ENCODE measurements around the gene IMP4.

IMP4 gene

DNA sequence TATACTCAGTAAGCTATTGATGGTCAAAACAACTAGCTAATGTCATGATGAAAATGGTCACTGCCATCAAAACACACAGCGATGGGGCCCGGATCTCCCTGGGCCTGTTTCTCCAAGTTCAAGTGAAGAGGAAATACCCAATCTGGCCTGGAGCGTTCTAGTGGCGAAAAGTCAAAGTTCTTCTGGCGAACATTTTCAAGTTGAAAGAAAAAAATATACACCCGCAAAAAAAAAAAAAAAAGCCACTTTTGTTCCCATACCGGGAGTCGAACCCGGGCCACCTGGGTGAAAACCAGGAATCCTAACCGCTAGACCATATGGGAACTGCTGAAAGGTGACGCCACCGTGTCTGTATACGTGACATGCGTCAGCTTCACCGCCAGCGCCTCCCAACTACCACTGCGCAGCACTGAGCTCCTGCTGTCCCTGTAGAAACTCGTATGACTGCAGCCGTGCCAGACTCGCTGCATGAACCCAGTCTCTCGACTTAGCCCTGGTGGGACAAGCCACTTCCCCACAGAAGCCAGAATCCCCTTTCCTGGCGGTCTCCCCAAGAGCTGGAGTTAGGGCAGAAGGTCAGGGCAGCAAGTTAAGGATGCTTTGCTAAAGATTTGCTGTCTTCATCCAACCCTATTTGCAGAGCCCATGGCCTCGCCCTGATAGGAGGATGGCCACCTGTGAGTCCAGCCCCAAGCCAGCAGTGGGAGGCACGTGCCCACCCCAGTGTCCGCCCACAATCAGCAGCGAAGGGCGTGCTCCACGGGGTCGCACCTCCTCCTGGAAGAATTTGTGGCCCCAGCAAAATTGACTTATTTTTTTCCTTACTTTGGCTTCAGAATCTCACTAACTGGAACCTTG lies 5.6 kb upstream of the IMP4 start:
- DNase-seq = peak; percentile 56

DNA sequence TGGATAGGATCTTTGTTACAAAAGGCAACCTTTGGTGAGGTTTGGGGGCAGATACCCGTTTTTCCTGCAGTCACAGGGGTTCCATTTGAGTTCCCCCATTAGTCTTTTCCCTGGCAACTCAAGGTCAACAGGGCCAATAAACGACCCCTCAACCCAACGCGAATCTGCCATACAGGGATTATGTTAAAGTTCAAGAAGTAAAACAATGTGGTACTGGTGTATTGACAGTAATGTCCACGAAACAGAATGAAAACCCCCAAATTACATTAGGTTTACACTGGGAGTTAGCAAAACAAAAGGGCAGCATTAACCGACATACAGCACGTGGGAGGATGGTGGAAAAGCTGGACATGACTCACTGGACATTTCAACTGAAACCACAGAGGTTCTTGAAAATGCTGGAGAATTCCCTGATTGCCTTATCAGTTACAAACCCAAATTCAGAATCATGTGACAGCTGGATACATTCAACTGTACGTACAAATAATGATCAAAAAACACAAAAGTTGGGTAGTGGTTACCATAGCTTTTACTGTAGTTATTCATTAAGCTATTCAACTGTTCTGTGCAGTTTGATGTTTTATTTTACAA lies 4.9 kb upstream of the IMP4 start:
- DNase-seq = no peak

DNA sequence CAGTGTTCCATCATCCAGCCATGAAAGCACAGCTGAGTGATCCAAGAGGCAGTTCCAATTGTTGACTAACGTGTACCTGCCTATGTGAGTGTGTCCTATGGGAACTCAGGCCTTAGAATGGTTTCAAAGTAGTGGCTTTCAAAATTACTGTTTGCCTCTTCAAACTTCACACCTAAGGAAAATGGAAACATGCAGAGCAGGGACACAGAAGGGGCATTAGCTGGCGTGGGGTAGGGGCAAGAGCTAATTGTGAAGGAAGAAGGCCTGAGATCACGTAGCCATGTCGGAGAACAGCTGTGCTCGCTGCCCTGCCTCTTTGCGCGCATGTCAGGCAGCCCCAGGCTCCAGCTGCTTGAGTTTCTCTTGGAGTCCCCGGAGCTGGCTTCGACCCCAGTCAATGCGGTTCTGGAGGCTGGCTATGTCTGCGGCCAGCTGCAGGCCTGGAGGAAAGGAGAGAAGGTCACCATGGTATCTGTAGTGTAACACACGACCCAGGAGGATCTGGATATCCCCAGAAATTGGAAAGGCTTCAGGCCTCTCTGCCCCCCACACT lies 3.8 kb upstream of the IMP4 start:
- no peak for DNase-seq

DNA sequence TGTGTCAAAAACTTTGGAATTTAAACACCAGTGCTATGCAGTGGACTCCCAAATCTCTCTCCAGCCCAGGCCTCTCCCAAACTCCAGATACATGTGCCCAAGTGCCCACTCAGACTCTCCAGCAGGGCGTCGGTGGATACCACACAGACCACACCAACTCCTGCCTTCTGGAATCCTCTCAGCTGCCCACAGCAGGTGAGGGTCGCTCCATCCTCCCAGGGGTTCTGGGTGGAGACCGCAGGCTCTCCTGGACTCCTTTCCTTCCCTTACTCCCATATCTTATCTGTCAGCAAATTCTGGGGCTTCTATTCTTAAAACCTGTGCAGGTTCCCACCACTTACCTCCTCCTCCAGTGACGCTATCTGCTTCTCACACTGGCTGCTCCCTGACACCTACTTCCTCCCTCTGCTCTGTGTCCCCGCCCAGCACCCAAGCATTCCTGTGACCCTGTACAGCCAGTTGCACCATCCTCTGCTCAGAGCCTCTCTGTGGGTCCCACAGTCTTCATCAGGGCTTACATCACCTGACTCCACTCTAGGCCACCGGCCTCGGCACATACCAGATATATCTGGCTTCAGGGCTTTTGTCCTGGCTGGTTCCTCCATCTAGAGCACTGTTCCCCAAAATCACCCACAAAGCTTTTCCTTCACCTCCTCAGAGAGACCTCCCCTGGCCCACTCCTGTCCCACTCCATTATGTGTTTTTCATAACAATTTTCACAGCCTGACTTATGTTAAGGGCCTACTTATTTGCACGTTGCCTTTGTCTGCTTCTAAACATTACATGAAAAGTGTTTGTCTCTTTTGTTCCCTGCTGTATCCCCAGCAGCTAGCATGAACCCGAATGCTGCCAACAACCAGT lies 2.6 kb upstream of the IMP4 start:
- DNase-seq = no peak

DNA sequence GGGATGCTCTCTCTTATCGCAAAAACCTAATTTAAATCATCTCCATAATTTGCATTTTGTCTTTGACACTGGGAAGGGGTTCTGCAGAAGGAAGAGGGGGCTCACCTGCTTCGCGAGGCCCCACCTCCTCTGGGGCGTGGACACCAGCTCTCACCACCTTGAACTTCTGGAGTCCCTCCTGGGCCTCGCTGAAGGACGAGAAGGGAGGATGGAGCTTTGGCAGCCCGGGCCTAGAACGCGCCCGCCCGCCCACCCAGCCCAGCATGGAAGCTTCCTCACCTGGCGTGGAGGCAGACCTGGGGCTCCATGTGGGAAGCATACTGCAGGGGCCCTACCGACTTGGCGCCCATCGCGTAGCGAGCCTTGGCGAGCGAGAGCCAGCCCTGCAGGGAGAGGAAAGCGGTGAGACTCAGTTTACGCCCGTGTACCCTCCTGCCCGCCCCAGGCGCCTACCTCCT lies 1.1 kb upstream of the IMP4 start:
- peak; percentile 26 for DNase-seq

DNA sequence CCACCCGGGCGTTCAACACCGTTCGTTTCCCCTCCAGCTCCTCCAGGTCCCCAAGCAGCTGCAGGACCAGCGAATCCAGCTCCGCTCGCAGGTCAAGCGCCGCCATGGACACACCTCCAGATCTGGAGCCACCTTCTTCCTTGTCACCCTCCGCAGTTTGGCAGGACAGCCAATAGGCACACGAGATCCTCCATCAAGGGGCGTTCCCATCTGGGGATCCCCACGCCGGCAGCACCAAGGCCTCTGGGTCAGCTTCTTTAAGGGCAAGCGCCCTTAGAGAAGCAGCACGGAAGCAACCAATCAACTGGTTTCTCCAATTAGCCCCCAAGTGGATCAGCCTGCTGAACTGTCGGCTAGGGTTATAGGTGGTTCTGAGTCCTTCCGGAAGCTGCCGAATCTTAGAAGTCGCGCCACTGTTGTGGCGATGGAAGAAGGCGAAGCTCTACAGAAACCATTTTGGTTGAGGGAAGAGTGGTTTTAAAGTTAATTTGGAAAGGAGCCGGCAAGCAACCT lies 621 bp upstream of the IMP4 start:
- peak; percentile 90 for DNase-seq

DNA sequence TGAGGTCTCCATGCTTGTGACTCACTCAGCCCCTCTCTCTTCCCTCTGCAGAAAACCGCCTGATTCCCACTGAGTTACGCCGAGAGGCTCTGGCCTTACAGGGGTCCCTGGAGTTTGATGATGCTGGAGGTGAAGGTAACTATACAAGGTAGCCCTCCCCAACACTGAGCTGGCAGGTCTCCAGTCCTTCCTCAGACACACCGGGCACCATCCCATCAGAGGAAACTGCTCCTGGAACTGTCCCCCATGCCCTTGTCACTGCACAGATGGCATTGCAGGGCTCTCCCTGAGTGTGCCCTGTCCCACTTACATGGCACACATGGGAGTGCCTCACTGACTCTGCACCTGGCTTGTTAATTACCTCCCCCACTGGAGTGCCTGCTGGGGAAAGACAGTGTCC lies 1.9 kb downstream of the IMP4 start:
- no peak for DNase-seq

DNA sequence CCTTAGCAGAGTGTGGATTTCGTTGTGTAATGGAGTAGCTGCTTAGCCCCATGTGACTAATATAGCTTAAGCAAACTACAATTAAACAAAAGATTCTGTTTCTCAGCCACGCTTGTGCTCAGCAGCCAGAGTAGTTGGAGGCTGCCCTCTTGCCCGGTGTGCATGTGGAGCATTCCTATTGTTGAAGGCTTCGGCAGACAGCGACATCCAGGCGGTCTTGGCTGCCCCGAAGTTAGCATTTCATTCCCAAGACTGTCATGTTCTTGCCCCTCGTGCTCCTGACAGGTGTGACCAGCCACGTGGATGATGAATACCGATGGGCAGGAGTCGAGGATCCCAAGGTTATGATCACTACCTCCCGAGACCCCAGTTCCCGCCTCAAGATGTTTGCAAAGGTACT lies 2.4 kb downstream of the IMP4 start:
- no peak for DNase-seq

DNA sequence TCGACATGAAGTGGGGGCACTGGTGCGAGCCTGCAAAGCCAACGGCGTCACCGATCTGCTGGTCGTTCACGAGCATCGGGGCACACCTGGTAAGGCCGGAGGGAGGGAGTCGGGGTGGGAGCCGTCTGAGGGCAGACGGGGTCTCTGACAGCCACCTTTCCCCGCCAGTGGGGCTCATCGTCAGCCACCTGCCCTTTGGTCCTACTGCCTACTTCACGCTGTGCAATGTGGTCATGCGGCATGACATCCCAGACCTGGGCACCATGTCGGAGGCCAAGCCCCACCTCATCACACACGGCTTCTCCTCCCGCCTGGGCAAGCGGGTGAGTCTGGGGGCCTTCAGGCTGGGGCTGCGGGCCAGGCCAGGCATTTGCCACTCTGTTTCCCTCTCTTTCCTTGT lies 2.9 kb downstream of the IMP4 start:
- no peak for DNase-seq

DNA sequence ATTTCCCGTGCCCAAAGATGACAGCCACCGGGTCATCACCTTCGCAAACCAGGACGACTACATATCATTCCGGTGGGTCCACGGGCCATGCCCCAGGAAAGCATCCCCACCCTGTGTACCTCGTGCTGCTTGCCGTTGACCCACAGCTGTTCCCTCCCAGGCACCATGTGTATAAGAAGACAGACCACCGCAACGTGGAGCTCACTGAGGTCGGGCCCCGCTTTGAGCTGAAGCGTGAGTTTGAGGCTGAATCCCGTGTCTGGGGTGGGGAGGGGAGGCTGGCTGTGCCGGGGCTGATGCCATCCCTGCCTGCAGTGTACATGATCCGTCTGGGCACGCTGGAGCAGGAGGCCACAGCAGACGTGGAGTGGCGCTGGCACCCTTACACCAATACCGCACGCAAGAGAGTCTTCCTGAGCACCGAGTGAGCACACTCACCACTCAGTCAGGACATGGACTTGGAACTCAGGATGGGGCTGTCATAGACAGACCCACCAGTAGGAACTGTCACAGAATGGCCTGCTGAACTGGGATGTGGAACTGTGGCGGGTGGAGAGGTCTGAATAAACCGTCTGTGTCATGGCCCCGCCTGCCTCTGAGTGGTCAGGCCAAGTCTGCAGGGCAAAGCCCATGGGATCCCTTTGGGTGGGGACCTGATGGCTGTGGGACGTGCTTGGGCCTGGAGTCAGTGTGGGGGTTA lies 3.5 kb downstream of the IMP4 start:
- no peak for DNase-seq

DNA sequence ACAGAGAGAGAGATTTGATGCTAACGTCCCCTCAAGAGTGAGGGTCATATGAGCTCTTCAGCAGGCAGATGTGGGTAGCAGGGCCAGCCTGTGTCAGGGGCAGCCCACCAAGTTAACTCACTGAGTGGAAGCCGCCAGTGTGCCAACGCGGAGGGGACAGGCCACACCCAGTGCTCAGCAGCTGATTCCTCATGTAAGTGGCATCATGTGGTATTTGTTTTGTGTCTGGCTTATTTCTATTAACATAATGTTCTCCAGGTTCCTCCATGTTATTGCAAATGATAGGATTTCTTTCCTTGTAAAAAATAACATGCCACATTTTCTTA lies 4.0 kb downstream of the IMP4 start:
- no peak for DNase-seq

DNA sequence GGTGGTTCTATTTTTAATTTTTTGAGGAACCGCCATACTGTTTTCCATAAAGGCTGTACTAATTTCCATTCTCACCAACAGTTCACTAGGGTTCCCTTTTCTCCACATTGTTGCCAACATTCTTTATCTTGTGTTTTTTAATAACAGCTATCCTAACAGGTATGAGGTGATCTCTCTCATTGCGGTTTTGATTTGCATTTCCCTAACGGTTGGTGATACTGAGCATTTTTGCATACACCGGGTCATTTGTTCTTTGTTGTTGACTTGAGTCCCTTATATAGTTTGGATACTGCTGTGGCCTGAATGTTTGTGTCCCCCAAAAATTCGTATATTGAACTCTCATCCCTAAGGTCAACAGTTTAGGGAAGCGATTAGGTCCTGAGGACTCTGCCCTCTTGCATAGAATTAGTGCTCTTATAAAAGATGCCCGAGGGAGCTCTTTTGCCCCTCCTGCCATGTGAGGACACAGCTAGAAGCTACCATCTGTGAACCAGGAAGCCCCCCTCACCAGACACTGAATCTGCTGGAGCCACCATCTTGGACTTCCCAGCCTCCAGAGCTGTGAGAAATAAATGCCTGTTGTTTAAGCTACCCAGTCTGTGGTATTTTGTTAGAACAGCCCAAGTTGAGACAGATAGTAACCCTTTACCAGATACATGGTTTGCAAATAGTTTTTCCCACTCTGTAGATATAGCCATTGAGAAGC lies 4.7 kb downstream of the IMP4 start:
- no peak for DNase-seq

DNA sequence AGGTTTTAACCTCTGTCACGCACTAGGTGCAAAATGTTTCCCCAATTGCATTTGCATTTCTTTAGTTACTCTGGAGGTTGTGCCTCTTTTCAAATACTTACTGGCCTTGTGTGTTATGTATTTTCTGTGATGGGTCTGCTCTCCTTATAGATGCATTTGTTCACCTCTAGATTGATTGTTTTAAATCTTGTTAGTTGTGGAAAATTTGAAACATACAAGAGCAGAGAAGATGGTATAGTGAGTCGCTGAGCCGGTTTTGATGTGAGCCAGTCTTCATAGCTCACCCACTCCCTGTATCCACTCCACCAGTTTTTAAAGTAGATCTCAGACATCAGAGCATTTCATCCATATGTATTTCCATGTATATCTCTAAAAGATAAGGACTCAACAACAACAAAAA lies 6.5 kb downstream of the IMP4 start:
- no peak for DNase-seq

DNA sequence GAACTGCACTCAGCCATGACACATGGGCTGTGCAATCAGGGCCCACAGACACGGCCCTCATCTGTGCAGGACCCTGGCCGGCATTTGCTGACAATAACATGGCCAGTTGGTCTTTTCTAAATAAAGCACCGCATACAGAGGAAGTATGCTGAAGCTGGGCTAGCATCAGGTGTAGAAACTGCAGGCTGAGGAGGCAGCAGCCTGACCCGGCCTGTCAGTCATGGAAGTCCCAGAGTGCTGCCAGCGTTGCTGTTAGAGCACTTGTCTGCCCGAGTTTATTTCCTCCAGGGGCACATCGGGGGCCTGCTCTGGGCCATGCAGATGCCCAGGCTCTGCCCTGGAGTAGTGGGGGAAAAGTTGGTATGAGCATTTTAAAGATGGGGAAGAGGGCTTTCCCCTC lies 9.0 kb downstream of the IMP4 start:
- DNase-seq = no peak

DNA sequence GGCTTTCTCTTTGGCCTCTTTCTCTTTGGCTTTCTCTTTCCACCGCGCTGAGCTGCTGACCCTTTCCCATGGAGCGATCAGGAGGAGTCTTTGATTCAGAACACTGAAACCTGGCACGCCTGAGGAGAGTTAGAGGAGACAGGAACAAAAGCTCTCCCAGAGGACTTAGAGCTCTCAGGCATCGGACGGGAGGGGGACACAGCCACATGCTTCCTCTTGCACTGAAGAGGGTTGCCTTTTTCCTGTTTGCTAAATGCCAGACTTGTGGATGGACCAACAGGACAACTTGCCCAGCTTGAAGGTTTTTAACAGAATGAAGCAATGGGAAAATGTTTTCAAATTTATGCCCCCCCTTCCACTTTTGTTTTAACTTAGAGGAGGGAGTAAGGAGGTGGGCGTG lies 9.5 kb downstream of the IMP4 start:
- no peak for DNase-seq

DNA sequence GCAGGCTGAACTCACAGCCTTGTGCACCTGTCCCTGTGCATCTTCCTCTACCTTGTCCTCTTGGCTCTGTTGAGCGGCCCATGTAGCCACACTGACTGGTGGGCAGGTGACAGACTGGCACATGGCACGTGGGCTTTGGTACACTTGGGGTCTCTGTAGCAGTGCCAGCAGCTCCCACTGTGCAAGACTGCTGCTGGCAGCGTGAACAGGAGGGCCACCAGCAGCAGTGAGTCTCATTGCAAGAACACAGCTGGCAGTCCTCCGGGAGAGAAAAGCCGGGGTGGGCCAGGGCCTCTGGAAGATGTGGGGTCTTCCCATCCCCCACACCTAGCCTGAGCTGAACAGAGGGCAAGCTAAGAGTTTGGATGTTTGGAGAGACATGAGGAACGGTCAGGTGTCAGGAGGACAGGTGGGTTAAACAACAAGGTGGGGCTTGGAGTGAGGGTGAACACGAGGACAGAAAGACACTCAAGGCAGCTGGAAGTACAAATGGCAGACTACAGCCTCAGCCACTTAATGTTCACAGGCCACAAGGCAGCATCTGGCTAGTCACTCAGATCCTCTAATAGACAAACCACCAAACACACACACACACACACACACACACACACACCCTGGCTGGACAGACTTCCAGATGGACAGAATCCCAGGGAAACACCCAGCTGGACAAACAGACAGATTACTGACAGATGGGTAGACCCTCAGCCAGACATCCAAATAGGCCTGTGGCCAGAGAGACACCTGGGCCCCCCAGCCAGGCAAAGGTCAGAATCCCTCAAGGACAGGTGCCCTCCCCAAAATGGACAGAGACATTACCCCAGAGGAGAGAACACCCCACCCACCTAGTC lies 10.8 kb downstream of the IMP4 start:
- DNase-seq = no peak

DNA sequence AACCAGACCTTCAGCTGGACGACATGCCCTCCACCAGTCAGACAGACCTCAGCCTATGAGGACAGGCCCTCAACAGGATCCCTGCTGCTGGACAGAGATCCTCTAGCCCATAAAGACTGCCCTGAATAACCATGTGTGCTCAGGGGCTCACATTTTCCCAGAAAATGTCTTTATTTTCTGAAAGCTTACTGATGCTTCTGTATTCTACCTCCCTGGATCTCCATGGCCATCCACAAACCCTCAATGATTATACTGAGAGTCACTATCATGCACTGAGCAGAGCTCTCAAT lies 11.4 kb downstream of the IMP4 start:
- no peak for DNase-seq

DNA sequence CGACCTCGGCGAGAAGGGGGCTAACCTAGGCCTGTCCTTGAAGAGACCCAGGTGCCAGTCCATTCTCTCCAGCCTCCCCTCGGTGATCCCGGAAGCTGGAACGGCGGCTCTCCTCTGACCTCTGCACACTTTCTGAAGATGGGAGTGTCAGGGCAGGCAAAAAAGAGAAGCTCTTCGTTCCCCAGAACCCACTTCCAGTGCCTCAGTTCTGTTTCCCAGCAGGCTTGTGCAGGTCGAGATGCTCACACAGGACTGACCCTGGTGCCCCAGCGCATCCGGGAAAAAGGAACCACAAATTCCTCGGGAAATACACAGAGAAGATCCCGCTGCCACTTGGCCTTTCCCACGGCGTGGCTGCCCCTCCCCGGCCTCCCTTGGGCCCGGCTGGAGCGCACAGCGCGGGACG lies 12.5 kb downstream of the IMP4 start:
- no peak for DNase-seq

DNA sequence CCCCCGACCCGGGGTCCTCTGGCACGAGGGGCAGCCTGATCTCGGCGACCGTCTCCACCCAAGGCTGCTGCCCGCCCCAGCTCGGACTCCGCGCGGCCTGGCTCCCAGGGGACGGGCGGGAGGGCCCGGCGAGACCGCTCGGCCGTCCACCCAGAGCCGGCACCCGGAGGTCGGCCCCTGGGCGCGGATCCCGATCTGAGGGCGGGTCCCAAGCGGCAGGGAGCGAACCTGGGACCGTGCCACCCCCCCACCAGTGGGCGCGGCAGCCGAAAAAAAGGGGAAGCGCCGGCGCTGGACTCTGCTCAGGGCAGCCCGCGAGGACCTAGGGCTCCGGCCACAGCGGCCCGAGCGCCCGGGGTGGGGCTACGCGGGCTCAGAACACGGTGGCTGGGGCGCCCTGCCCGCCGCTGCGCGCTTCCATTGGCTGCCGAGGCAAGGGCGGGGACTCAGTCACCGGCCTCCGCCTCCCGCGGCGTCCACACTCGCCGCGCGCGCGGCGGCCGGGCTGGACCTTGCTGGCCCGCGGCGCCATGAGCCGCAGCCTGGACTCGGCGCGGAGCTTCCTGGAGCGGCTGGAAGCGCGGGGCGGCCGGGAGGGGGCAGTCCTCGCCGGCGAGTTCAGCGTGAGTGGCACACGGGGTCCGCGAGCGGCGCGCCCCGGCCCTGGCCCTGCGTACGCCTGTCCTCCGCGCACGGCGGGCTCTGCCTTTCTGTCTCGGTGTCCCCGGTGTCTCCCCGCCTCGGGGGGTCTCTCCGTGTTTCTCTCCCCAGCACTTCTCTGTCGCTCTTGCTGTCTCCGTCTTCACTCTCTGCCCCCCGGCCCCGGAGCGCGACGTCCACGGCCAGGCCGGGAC lies 13.1 kb downstream of the IMP4 start, which contains the start of gene PTPN18:
TSS of gene PTPN18 (plus strand) at position 479 of the 854 bp plus-strand sequence. CDS start at position 531, 52 bp downstream.
- DNase-seq = peak; percentile 66

DNA sequence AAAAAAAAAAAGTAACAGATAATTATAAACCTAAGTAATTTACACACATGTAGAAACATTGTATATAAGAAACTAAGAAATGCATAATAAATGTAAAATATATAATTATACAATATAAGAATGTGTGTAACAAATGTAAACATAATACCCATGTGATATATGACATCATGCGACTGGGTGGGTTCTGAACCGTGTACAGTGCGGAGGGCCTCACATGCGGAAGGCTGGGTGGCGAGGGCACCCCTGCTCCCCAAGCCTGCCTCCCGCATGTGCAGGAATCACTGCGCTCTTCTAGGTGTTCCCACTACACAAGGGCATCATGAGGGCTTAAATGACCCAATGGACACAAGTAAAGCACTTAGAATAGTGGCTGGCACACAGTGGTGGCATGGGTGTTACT lies 15.2 kb downstream of the IMP4 start:
- no peak for DNase-seq
